Measurements from ENCODE around the gene KIF16B.

The KIF16B gene

DNA sequence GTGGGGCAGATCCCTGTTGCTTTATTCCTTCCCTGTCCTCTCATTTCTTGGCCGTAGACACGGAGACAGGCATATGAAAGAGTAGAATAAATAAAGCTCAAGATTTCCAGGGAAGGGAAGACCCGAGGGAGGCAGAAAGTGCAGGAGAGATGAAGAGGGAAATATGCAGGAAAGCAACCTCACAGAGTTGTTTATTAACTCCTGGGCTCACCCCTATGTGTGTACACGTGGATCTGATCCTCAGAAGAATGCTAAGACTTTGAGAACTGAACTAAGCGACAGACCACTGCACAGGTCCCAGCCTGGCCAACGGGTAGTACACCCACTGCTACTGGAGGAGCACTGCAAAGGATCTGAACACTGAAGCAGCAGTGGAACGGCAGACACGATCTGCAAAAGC is 156.2 kb downstream of the KIF16B start:
- Histone ChIP-seq H3K4me3 (replicated peaks; ENCODE audit: insufficient read depth, low read length) (no peak overlapping the region), H3K27ac (replicated peaks) (no peak overlapping the region), H3K27me3 (ENCODE audit: insufficient read depth, poor library complexity, severe bottlenecking) (no peaks in the 10 kb centered on the region)
- TF ChIP-seq, protein P1, sequence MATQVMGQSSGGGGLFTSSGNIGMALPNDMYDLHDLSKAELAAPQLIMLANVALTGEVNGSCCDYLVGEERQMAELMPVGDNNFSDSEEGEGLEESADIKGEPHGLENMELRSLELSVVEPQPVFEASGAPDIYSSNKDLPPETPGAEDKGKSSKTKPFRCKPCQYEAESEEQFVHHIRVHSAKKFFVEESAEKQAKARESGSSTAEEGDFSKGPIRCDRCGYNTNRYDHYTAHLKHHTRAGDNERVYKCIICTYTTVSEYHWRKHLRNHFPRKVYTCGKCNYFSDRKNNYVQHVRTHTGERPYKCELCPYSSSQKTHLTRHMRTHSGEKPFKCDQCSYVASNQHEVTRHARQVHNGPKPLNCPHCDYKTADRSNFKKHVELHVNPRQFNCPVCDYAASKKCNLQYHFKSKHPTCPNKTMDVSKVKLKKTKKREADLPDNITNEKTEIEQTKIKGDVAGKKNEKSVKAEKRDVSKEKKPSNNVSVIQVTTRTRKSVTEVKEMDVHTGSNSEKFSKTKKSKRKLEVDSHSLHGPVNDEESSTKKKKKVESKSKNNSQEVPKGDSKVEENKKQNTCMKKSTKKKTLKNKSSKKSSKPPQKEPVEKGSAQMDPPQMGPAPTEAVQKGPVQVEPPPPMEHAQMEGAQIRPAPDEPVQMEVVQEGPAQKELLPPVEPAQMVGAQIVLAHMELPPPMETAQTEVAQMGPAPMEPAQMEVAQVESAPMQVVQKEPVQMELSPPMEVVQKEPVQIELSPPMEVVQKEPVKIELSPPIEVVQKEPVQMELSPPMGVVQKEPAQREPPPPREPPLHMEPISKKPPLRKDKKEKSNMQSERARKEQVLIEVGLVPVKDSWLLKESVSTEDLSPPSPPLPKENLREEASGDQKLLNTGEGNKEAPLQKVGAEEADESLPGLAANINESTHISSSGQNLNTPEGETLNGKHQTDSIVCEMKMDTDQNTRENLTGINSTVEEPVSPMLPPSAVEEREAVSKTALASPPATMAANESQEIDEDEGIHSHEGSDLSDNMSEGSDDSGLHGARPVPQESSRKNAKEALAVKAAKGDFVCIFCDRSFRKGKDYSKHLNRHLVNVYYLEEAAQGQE (IDR thresholded peaks at IDR 0.05; ENCODE audit: insufficient replicate concordance, low read depth): no peak
- TF ChIP-seq, protein P2, sequence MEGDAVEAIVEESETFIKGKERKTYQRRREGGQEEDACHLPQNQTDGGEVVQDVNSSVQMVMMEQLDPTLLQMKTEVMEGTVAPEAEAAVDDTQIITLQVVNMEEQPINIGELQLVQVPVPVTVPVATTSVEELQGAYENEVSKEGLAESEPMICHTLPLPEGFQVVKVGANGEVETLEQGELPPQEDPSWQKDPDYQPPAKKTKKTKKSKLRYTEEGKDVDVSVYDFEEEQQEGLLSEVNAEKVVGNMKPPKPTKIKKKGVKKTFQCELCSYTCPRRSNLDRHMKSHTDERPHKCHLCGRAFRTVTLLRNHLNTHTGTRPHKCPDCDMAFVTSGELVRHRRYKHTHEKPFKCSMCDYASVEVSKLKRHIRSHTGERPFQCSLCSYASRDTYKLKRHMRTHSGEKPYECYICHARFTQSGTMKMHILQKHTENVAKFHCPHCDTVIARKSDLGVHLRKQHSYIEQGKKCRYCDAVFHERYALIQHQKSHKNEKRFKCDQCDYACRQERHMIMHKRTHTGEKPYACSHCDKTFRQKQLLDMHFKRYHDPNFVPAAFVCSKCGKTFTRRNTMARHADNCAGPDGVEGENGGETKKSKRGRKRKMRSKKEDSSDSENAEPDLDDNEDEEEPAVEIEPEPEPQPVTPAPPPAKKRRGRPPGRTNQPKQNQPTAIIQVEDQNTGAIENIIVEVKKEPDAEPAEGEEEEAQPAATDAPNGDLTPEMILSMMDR (IDR thresholded peaks at IDR 0.05; ENCODE audit: insufficient read depth, low read length): no peak
- TF ChIP-seq SPI1 (IDR thresholded peaks at IDR 0.05; ENCODE audit: borderline replicate concordance, low read depth) (no peak), POLR2AphosphoS5 (IDR thresholded peaks at IDR 0.05; ENCODE audit: low read depth) (no peak), GABPA (IDR thresholded peaks at IDR 0.05; ENCODE audit: low read depth) (no peak)
- DNase-seq (ENCODE audit: low read depth in 1 of 2, low spot score in 1 of 2): no peak

- no peaks in the 10 kb centered on the region for H3K27me3 ChIP-seq (ENCODE audit: insufficient read depth, poor library complexity, severe bottlenecking)
- H3K27ac ChIP-seq (replicated peaks): no peak overlapping the region
- TF ChIP-seq SPI1 (IDR thresholded peaks at IDR 0.05; ENCODE audit: borderline replicate concordance, low read depth) (no peak), POLR2AphosphoS5 (IDR thresholded peaks at IDR 0.05; ENCODE audit: low read depth) (no peak), GABPA (IDR thresholded peaks at IDR 0.05; ENCODE audit: low read depth) (no peak)
- TF ChIP-seq, protein P2 (IDR thresholded peaks at IDR 0.05; ENCODE audit: insufficient read depth, low read length): no peak
- TF ChIP-seq, protein P1 (IDR thresholded peaks at IDR 0.05; ENCODE audit: insufficient replicate concordance, low read depth): no peak
- DNase-seq (ENCODE audit: low read depth in 1 of 2, low spot score in 1 of 2): no peak
- H3K4me3 ChIP-seq (replicated peaks; ENCODE audit: insufficient read depth, low read length): no peak overlapping the region
Observed at GRCh38 chr20:16415071-16416053, 157.9 kb downstream of the KIF16B start.

- Histone ChIP-seq H3K27me3 (ENCODE audit: insufficient read depth, poor library complexity, severe bottlenecking) (no peaks in the 10 kb centered on the region), H3K27ac (replicated peaks) (no peak overlapping the region), H3K4me3 (replicated peaks; ENCODE audit: insufficient read depth, low read length) (no peak overlapping the region)
- TF ChIP-seq, protein P2 (IDR thresholded peaks at IDR 0.05; ENCODE audit: insufficient read depth, low read length): no peak
- TF ChIP-seq GABPA (IDR thresholded peaks at IDR 0.05; ENCODE audit: low read depth): no peak
- TF ChIP-seq SPI1 (IDR thresholded peaks at IDR 0.05; ENCODE audit: borderline replicate concordance, low read depth): no peak
- no peak for DNase-seq (ENCODE audit: low read depth in 1 of 2, low spot score in 1 of 2)
Observed at GRCh38 chr20:16412906-16413305, 160.3 kb downstream of the KIF16B start.
